ENCODE measurements around the gene SH3D19.
"Not testable (repeated sequence)": the region's sequence is repeated elsewhere in the genome, so short reads cannot be mapped to it uniquely, and the experiment has no call there.

The SH3D19 gene

DNA sequence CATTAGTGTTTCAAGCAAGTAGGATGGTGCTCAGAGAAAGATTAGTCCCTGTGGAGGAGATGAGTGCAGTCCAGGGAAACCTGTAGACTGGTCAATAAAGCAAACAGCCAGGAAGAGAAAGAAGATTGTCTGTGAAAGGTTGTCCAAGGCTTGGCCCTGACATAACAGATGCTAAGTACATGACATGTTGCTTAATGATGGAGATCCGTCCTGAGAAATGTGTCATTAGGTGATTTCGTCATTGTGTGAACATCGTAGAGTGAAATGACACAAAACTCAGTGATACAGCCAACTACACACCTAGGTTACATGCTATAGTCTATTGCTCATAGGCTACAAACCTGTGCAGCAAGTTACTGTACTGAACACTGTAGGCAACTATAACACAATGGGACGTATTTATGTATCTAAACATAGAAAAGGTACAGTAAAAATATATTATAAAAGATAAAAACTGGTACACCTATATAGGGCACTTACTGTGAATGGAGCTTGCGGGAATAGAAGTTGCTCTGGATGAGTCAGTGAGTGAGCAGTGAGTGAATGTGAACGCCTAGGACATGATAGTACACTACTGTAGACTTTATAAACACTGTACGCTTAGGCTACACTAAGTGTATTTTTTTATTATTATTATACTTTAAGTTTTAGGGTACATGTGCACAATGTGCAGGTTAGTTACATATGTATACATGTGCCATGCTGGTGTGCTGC is 57.4 kb downstream of the SH3D19 start:
- no peak for DNase-seq

- DNase-seq: no peak
Measured at GRCh38 chr4:151267104-151267503, 58.3 kb downstream of the SH3D19 start.

- DNase-seq: no peak
Measured at GRCh38 chr4:151266497-151266896, 58.9 kb downstream of the SH3D19 start.

DNA sequence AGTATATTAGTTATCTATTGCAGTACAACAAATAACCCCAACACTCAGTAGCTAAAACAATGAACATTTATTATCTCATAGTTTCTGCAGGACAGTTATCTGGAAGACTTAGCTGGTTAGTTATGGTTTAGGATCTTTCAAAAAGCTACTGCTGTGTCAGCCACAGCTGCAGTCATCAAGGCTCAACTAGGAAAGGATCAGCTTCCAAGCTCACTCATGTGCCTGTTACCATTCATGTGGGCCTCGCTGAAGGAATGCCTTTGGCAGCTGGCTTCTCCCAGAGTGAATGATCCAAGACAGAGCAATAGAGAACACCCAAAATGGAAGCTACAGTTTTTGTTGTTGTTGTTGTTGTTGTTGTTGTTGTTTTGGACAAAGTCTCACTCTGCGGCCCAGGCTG is 62.0 kb downstream of the SH3D19 start:
- no peak for DNase-seq

- DNase-seq: no peak
Measured at GRCh38 chr4:151260526-151260925, 64.9 kb downstream of the SH3D19 start.

GRCh38 chr4:151259752-151260151 is 65.7 kb downstream of the SH3D19 start:
- DNase-seq: no peak

DNA sequence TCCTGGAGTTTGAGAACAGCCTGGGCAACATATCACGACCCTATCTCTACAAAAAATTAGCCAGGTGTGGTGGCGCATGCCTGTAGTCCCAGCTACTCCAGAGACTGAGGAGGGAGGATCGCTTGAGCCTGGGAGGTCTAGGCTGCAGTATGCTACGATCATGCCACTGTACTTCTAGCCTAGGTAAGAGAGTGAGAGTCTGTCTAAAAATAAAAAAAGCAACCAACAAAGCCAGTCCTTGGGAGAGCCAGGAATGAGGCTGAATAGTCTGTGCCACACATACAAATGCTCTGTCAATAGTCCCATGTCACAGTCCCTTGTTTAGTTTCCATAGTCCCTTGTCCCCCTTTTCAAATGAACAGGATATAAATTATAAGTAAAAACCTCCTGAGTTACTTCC is 67.7 kb downstream of the SH3D19 start:
- no peak for DNase-seq

DNA sequence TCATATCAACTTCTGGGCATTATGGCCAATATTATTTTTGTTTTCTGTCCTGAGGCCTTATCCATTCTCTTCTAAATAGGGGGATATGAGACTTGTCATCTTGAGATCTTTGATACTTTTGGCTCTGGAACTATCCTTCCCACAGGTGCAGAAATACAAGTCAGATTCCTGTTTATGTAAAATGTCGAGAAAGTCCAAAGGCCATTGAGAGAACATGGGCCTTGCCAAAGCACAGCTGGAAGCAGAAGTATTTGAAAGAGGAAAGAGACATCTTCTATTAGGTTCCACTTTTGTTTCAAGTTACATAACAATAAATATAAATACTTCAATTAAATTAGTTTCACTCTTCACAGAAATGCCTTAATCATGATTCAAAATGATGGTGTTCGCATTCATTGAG is 69.3 kb downstream of the SH3D19 start:
- no peak for DNase-seq

GRCh38 chr4:151255680-151256079 is 69.7 kb downstream of the SH3D19 start:
- DNase-seq: not testable (repeated sequence)

DNA sequence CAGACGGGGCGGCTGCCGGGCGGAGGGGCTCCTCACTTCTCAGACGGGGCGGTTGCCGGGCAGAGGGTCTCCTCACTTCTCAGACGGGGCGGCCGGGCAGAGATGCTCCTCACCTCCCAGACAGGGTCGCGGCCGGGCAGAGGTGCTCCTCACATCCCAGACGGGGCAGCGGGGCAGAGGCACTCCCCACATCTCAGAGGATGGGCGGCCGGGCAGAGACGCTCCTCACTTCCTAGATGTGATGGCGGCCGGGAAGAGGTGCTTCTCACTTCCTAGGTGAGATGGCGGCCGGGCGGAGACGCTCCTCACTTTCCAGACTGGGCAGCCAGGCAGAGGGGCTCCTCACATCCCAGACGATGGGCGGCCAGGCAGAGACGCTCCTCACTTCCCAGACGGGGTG is 70.2 kb downstream of the SH3D19 start:
- DNase-seq: not testable (repeated sequence)

- no peak for DNase-seq
Measured at GRCh38 chr4:151251603-151252304, 73.7 kb downstream of the SH3D19 start.

DNA sequence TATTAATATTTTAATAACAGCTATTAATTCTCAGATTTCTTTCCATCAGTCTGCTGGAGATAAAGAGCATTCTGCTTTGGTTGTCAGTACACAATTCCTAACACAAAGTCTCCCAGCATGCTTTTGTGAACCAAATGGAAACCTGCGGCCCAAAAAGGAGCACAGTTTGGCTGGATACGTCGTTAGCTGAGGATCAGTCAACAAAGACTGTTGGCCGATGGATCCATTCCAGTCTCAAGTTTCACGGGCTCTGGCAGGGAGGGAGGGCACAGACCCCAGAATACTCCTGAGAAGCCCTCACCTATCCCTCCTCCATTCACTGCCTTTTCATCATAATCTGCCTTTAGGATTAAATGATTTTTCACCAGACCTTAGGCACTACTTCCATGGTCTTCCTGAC is 74.7 kb downstream of the SH3D19 start:
- no peak for DNase-seq

GRCh38 chr4:151248519-151248918 is 76.9 kb downstream of the SH3D19 start:
- no peak for DNase-seq

GRCh38 chr4:151247395-151247794 is 78.0 kb downstream of the SH3D19 start:
- no peak for DNase-seq

- no peak for DNase-seq
Measured at GRCh38 chr4:151246742-151247141, 78.7 kb downstream of the SH3D19 start.

GRCh38 chr4:151242305-151242704 is 83.1 kb downstream of the SH3D19 start:
- DNase-seq: no peak

DNA sequence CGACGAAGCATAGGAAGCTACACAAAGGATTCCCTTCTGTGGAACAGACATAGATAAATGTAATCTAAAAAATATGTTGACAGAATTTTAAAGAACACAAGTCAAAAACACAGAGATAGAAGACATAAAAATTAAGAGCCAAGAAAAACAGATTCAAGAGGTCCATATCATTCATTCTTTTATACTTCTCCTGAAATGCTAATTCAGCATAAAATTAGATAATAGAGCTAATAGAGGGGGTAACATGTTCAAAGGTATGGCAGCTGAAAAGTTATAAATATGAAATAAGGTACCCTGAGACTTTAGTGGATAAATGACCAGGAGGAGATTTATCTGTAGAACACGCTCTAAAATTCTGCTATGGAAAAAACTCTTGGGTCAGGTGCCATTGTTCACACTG is 85.8 kb downstream of the SH3D19 start:
- no peak for DNase-seq

- no peak for DNase-seq
Measured at GRCh38 chr4:151238477-151238876, 86.9 kb downstream of the SH3D19 start.

DNA sequence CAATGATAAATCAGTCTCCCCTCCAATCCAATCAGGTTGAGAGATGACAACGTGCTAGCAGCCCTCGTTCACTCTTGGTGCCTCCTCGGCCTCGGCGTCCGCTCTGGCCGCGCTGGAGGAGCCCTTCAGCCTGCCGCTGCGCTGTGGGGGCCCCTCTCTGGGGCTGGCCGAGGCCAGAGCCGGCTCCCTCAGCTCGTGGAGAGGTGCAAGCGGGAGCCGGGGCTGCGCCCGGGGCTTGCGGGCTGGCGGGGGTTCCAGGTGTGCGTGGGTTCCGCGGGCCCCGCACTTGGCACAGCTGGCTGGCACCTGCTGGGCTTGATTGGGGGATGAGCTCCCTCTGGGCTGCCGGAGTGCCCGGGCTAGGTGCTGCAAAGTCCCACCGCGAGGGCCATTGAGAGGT is 89.4 kb downstream of the SH3D19 start:
- DNase-seq: no peak

DNA sequence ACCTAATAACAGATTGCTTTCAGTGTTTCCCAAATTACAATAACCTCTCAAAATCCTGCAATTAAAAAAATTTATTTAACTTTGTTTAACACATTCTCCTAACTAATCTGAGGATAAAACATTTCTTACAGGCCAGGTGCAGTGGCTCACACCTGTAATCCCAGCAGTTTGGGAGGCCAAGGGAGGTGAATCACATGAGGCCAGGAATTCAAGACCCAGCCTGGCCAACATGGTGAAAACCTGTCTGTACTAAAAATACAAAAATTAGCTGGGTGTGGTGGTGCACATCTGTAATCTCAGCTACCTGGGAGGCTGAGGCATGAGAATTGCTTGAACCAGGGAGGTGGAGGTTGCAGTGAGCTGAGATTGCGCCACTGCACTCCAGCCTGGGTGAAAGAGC is 90.0 kb downstream of the SH3D19 start:
- not testable (repeated sequence) for DNase-seq

DNA sequence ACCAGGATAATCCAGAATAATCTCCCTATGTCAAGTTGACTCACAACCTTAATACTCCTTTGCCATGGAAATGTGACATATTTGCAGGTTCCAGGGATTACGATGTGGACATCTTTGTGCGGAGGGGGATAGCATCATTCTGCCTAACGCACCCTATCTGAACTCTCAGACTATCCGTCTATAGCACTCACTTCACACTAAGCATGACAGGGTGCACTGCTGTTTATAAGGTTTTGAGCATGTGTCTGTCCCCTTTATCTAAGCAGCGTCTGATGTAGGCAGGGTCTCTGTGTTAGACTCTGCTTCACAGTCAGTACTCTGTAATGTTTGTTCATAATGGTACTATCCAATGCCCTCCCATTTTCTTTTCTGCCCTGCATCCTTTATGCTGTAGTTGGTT is 91.8 kb downstream of the SH3D19 start:
- DNase-seq: no peak

- no peak for DNase-seq
Measured at GRCh38 chr4:151231915-151232595, 93.3 kb downstream of the SH3D19 start.

DNA sequence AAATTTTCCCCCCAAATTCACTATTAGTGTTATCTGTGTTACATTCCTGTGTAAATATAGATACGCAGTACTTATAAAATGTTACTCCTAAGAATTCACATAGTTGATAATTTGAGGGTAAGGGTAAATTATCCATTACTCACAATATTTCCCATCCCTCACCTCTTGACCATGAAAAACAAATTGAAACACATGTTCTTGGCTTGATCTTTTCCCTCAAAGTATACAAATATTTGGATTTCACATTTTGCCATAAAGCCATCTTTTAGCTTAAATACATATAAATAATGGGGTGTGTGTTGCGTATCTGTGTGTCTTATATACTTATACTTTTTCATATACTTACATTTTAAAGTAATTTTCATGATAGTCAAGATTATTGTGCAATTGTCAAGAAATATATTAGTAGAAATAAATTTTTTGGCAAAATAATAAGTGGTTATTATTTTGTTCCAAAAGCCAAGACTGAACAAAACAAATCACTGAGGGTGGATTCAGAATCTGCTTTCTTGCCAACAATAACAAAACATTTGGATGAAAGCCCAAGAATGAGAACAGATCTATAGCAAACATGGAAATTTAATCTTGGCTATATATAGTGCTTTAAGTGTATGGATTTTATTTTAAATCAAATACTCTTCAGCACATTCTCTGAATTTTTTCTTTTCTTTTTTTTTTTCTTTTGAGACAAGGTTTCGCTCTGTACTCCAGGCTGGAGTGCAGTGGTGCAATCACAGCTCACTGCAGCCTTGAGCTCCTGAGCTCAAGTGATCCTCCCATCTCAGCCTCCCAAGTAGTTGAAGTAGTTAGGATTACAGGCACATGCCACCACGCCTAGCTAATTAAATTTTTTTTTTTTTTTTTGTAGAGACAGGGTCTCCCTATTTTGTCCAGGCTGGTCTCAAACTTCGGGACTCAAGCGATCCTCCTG is 97.0 kb downstream of the SH3D19 start:
- no peak for DNase-seq

All from CD4-positive, alpha-beta T cell treated with Interleukin-4 for 4 hours (primary cell).